Stimulated activated CD4-positive, alpha-beta T cell treated with anti-CD3 and anti-CD28 coated beads, Interleukin-12 subunit alpha, Interleukin-12 subunit beta, amount 100 ng/mL, for 48 hours (primary cell): Measurements from ENCODE around the gene RNASEH2A.
"Not testable (repeated sequence)": the region's sequence is repeated elsewhere in the genome, so short reads cannot be mapped to it uniquely, and the experiment has no call there.

Experiments used
- DNase-seq, 3 donors: peaks; one replicate each; pipeline ENCODE4 v3.0.0-alpha.2; 2020; ENCODE audit warnings: low read depth in 2 of 3, low spot score in 1 of 3

Gene RNASEH2A

DNA sequence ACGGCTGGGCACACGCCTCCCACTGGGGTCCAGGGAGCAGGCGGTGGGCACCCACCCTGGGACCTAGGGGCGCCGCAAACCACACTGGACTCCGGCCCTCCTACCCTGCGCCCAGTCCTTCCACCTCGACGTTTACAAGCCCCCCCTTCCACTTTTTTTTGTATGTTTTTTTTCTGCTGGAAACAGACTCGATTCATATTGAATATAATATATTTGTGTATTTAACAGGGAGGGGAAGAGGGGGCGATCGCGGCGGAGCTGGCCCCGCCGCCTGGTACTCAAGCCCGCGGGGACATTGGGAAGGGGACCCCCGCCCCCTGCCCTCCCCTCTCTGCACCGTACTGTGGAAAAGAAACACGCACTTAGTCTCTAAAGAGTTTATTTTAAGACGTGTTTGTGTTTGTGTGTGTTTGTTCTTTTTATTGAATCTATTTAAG is 13.5 kb upstream of the RNASEH2A start:
- no peak for DNase-seq

DNA sequence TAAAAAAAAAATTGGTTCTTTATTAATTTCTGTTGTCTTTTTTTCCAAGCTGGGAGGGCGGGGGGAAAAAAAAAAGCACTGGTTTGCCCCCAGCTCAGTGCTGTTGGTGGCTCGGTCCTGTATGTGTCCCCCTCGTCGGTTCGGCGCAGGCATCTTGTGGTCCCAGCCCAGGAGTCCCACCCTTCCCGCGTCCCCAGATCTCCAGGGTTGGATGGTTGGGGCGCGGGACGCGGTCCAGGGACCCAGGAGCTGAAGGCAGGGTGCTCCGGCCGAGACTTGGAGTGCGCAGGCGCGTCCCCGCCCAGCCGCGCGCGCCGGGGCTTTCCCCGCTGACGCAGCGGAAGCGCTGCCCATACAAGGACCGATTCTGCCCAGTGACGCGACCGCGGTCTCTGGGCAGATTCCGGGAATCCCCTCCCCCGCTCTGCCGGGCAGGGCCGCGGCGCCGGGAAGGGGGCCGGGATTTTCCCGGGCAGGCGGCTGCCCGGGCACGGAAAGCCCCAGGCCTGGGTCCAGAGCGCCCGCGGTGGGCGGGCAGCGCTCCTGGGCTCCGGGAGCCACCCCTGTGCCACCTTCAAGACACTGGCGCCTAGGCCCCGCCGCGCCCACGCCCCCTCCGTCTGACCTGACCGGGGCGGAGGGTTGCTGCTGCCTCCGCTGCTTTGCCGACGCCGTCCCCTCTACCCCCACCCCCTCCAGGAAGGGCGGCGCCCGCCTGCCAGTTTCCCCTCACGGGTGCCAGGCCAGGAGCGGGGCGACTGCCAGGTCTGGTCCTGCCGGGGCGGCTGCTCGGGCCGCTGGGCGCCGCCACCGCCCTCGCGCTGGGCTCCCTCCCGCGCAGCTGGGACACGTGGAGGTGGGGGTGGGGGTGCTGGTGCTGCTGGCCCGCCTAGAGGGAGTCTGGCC is 12.8 kb upstream of the RNASEH2A start:
- DNase-seq = peak; percentile 84 to 90 (median 88)

DNA sequence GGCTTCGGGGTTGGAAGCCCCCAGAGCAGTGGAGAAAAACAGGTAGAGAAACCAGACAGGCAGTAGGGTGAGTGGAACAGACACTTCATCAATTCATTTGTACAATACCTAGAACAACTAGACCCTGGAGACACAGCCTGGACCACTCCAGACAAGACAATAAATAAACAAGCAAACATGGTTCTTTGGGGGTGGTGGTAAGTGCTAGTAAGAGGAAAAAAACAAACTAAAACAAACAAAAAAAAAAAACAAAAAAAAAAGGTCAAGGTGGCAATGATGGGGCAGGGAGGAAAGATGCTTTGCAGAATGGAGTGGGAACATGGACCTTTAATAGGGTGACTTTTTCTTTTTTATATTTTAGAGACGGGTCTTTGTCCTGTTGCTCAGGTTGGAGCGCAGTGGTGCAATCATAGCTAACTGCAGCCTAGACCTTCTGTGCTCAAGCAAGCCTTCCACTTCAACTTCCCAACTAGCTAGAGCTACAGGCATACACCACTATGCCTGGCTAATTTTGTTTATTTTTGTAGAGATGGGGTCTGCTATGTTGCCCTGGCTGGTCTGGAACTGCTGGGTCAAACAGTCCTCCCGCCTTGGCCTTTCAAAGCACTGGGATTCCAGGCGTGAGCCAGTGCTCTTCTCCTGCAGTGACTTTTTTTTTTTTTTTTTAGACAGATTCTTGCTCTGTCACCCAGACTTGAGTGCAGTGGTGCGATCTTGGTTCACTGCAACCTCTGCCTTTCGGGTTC is 12.0 kb upstream of the RNASEH2A start:
- no peak for DNase-seq

DNA sequence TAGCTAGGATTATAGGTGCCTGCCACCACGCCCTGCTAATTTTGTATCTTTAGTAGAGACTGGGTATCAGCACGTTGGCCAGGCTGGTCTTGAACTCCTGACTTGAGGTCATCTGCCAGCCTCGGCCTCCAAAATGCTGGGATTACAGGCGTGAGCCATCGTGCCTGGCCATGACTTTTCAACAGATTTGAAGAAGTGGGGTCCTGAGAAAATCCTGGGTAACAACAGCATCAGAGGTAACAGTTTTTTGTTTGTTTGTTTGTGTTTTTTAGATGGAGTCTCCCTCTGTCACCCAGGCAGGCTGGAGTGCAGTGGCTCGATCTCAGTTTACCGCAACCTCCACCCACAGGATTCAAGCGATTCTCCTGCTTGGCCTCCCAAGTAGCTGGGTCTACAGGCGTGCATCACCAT is 11.4 kb upstream of the RNASEH2A start:
- no peak for DNase-seq

DNA sequence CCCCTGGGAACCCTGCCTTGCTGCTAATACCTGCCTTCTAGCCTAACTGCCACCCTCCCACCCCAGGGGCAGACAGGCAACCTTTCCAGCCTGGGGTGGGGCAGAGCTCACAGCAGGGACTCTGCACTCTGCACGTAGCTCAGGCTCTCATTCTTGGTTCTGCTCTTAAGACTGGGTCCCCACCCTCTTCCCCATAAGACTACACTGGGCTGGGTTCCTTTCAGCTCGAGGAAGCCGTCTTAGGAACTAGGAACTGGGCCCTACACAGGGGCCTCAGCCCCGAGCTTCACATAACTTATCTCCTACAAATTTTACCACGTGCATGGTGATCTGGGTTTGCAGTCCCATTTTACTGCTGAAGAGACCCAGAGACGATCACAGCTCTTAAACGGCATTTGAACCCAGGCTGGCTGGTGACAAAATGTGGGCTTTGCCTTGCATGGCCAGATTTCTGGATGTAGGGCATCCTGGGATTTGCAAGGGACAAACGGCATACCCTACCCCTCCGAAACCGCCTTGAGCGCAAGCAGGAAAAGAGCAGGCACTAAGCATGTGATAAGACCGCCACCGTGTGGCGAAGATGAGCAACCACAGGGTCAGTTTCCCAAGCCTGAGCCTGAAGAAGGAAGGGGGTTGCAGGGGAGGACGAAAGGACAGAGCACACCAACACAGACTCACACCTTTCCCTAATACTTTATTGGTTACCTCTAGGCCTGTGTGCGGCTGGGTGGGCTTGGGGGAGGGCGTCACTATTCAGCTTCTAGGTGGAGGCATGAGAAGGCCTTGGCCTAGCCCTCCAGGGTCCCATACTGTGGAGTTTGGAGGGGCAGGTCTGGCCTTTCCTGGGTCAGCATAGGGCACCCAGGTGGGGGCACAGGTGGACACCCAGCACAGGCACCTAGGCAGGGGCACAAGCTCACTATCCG is 10.0 kb upstream of the RNASEH2A start:
- DNase-seq = peak in 1 of 3 donors; percentile 76

DNA sequence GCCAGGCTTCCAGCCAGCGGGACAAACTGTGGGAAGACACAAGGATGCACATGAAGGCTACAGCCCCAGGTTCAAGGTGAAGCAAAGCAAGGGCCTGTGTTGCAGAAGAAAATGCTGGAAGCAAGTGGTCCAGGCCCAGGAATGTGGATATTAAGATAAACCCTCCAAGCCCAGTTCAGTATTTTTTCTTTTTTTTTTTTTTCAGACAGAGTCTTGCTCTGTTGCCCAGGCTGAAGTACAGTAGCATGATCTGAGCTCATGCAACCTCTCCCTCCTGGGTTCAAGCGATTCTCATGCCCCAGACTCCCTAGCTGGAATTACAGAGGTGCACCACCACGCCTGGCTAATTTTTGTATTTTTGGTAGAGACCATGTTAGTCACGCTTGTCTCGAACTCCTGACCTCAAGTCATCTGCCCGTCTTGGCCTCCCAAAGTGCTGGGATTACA is 9.2 kb upstream of the RNASEH2A start:
- no peak for DNase-seq

DNA sequence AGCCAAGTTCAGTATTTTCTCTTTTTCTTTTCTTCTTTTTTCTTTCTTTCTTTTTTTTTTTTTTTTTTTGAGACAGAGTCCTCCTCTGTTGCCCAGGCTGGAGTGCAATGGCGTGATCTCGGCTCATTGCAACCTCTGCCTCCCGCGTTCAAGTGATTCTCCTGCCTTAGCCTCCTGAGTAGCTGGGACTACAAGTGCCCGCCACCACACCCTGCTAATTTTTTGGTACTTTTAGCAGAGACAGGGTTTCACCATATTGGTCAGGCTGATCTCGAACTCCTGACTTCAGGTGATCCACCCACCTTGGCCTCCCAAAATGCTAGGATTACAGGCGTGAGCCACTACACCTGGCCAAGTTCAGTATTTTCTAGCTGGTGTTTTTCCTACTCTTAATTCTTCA is 8.8 kb upstream of the RNASEH2A start:
- DNase-seq = not testable (repeated sequence)

DNA sequence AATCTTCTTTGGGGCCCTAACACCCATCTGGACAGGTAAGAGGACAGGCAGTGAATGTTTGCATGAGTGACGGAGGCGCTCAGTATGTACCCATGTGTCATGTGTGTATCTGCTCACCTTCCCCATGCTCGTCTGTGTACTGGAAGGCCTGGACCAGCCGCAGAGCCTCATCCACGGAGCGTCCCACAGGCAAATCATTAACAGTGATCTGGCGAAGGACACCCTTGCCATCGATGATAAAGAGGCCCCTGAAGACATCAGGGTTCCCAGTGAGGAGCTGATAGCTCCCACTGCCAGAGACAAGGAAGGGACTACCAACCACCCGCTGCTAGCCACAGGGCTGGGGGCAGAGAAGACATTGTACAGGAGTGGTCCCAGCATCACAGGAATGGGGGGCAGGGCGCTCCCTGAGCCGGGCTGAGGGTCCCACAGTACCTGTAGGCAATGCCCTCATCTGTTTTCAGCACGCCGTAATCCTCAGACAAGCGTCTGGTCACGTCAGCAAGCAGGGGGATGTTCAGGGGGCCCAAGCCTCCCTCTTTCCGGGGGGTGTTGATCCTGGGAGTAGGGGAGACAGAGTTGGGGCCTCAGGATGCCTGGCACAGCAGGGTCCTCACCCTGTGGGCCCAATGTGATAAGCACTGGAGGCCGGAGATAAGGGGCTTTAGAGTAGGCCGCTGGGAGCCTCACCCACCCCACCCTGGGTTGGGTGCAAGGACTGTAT is 6.5 kb upstream of the RNASEH2A start:
- DNase-seq = no peak

DNA sequence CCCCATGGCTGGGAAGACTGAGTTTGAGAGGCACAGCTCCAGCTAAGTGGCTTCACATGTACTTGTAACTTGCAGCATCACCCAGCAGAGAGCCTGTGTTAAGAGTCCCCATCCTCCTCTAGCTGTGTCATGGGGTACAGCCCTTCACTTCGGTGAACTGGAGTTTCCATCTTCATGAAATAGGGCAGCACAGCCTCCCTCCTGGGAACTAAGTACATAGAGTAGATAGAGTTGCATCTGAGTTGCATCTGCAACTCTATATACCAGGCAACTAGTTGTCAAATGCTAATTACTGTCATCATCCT is 6.0 kb upstream of the RNASEH2A start:
- no peak for DNase-seq

DNA sequence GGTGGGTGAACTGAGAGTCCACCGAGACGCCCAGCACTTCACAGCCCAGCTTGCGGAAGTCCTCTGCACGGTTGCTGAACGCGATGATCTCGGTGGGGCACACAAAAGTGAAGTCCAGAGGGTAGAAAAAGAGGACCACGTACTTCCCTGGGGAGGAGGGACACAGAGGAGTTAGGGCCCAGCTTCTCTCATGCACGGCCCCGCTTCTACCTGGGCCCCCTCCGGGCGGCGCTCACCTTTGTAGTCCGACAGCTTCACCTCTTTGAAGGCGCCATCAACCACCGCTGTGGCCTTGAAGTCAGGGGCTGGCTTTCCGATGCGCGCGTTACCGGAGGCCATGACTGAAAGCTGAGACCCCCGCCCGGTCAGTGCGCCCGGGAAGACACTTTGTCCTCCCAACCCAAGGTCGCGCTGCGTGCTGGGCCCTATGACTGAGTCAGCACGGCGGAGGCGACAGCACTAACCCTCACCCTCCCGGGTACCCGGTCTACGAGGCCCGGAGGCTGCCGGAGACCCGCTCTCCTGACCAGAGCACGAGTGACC is 5.4 kb upstream of the RNASEH2A start:
- no peak for DNase-seq

DNA sequence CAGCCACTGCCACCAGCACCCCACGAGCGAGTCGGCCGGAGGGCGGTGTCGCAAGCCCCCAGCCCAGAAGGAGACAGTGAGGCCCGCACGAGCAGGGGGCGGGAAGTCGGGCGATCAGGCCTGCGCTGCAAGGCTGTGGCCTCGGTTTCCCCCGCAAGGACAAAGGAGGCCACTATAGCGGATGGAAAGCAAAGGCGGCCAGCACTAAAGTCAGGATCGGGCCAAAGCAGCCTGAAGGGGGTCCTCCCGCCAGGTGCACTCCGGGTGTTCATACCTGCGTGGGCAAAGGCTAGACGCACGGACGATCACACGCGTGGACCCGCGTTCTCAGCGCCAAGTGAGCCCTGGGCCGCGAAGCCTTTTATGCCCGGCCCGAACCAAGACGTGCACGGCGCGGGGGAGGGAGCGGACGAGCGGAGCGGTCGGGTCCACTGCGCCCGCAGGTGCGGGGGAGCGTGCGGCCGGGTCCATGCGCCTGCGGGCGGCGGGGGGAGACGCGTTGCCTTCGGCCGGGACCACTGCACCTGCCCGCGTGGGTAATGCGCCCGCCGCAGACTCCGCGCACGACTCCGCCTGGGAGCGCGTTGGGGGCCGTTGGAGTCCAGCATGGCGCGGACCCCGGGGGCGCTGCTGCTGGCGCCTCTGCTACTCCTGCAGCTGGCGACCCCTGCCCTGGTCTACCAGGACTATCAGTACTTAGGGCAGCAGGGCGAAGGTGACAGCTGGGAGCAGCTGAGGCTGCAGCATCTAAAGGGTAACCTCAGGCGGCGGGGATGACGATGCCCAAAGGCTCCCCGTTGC is 4.7 kb upstream of the RNASEH2A start, which contains the start of the genes PRDX2 and THSD8:
Gene PRDX2, minus strand, starts transcription at position 335 of the 801 bp plus-strand sequence. CDS start 539 bp downstream, outside the sequence.
Gene THSD8, plus strand, starts transcription at position 604 of the 801 bp plus-strand sequence. Its CDS starts 3 bp downstream, at position 607.
- DNase-seq = peak; percentile 68 to 72 (median 68)

DNA sequence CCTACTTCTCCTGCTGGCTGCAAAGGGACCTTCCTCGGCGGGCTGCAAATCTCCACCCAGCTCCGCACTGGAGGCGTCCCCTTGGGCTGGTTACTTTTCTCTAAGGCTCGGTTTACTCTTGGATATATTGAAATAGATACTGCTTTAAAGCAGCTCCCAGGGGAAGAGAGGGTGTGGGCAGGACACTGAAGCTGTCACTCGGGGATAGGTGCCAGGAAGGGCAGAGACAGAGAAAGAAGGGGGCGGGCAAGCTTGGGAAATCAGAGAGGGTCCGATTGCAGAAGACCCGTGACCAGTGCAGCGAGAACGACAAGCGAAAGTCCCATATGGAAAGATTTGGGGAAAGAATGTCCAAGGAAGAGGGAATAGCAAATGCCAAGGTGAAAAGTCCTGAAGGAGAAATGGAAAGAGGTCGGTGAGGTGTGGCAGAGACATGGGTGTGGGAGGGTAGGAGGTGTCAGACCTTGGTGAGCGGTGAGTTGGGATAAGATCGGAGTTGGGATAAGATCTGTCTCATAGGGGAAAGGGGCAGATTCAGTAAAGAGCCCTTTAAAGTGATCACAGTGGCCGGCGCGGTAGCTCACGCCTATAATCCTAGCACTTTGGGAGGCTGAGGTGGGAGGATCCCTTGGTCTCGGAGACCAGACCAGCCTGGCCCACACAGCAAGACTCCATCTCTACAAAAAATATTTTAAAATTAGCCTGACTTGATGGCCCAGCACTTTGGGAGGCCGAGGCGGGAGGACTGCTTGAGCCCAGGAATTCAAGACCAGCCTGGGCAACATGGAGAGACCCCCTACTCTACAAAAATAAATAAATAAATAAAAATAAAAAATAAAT is 3.9 kb upstream of the RNASEH2A start:
- no peak for DNase-seq

DNA sequence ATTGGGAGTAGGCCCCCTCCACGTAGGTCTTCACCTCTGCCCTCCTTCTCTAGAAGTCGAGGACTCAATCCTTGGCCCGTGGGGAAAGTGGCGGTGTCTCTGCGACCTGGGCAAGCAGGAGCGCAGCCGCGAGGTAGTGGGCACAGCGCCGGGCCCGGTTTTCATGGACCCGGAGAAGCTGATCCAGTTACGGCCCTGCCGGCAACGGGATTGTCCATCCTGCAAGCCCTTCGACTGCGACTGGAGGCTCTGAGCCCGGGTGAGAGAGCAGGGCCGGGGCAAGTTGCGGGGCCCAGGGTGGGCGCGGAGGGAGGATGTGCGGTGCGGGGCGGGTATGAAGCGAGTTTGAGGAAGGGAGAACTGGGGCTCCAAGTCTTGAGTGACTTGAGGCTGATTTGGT is 2.3 kb upstream of the RNASEH2A start:
- no peak for DNase-seq

DNA sequence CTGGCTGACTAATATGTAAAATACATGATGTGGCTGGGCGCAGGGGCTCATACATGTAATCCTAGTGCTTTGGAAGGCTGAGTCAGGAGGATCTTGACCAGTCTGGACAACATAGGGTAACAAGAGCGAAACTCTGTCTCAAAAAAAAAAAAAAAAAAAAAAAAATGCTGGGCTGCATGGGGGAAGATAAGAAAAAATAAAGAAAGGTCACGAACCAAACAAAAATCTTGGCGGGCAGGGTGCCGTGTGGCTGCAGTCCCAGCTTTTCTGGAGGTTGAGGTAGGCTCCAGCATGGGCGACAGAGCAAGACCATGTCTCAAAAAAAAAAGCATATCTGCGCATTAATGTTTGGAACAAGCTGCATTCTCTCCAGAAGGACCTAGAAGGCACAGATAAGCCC is 8.7 kb downstream of the RNASEH2A start:
- DNase-seq = no peak

DNA sequence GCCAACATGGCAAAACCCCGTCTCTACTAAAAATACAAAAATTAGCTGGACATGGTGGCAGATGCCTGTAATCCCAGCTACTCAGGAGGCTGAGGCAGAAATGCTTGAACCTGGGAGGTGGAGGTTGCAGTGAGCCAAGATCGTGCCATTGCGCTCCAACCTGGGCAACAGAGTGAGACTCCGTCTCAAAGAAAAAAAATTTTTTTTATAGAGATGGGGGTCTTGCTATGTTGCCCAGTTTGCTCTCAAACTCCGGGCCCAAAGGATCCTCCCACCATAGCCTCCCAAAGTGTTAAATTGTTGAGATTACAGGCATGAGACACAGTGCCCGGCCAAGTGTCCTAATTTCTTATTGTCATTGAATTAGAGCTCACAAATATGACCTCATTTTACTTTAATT is 10.8 kb downstream of the RNASEH2A start:
- not testable (repeated sequence) for DNase-seq

DNA sequence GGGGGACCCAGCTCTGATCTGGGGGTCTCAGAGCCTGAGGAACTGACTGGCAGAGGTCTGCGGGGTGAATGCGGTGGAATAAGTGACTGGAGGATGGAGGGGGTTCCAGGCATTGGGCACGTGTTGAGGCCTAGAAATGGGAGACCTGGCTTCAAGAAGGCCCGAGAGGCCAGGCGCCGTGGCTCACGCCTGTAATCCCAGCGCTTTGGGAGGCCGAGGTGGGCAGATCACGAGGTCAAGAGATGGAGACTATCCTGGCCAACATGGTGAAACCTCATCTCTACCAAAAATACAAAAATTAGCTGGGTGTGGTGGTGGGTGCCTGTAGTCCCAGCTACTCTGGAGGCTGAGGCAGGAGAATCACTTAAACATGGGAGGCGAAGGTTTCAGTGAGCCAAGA is 11.4 kb downstream of the RNASEH2A start:
- not testable (repeated sequence) for DNase-seq

DNA sequence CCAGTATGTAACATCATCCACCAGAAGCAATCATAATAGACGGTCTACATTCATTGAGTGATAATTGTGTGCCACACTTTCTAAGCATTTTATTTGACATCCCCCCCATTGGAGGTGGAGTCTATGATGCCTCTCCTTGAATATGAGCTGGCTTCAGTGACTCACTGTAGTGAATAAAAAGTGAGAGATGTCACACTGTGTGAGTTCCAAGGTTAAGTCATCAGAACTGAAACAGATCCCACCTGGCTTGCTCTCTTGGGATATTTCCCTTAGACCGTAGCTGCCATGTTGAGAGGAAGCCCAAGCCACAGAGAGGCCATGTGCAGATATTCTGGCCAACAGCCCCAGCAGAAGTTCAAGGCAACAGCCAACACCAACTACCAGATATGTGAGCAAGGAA is 15.4 kb downstream of the RNASEH2A start:
- no peak for DNase-seq
